GM21367 (cell line): ENCODE data around the gene KIF26B.
A peak's percentile ranks its signal among the peaks of the same experiment; 100 is the strongest.

Source experiments
- ATAC-seq: cut with Tn5 transposase; IDR thresholded peaks from one replicate; pipeline ENCODE4 v1.9.1; 2021; ENCODE audit not compliant: unreplicated experiment

The KIF26B gene

DNA sequence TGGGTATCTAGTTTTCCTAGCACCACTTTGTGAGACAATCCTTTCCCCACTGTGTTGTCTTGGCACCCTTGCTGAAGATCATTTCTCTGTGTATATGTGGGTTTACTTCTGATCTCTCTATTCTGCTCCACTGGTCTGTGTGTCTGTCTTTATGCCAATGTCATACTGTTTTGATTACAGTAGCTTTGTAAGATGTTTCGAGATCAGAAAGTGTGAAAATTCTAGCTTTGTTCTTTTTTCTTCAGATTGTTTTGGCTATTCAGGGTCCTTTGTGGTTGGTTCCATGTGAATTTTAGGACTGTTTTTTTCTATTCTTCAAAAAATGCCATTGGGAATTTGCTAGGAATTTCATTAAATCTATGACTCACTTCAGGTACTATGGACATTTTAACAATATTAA is 116.2 kb downstream of the KIF26B start:
- no peak for ATAC-seq

DNA sequence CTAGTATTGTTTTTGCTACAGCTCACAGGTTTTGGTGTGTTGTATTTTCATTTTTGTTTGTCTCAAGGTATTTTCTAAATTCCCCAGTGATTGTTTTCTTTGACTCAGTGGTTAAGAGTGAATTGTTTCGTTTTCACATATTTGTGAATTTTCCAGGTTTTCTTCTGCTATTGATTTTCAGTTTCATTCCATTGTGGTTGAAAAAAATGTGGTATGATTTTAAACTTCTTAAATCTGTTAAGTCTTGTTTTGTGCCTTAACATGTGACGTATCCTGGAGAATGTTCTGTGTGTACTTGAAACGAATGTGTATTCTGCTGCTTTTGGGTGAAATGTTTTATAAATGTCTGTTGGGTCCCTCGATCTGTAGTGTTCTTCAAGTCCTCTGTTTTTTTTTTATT is 117.9 kb downstream of the KIF26B start:
- no peak for ATAC-seq

DNA sequence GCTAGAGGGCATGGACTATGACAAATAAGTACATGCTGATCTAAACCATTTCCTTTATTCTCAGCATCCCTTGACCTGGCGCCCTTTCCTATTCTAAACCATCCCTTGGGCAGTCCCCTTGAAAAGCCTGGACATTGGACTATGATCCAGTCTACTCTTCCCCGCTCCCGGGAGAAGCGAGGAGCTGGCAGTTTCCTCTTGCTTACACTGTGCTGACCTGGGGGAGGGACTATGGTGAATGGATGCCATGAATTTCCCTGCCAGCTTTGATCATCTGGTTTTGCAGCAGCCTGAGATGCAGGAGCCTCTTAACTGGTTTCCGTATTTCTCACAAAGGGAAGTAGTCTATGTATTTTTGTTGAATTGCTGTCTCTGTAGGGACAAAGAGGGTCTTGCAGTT is 121.7 kb downstream of the KIF26B start:
- ATAC-seq, result no peak

DNA sequence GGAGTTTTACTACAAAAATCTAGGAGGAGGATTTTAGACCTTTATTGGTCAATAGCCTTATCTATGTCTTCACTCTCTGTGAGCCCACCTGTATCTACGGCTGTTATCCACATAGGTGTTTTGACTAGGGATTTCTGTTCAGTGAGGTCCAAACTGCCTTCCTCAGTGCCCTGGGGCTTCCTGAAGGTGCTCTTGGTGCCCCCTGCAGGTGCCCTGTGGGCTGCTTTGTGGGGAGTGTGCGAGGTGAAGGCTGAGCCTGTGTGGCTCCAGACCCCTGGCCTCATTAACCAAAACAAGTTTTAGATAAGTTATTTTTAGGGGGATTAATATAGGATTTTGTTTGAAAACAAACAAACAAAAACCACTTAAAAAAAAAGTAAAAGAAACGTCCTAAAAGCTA is 122.5 kb downstream of the KIF26B start:
- ATAC-seq, result no peak

DNA sequence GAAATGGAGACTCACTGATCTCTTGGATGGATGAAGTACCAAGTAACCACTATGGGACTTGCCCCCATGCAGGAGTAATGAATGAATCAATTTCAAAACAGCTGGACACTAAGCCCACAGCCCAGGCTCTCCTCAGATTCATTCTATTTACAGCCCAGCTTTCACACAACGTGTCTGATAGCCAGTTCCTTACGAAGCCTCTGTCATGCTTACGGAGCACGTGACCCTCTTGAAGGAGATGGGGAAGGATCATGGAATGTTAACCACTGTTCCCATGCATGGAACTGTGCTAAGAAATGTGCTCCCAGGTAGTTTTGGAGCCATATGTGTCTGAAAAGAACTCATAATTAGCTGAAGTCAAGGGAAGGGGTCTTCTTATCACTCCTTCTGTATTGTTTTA is 124.1 kb downstream of the KIF26B start:
- ATAC-seq, result no peak

DNA sequence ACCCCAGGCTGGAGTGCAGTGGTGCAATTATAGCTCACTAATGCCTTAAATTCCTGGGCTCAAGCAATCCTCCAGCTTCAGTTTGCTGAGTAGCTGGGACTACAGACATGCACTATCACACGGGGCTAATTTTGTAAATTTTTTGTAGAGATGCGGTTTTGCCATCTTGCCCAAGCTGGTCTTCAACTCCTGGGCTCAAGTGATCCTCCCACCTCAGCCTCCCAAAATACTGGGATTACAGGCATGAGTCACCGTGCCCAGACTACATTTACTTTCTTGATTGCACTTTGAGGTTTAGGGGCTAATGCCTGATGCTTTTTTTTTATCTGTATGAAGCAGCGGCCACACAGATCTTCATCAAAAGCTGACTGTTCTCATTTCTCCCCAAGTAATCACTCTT is 124.6 kb downstream of the KIF26B start:
- ATAC-seq, result no peak

DNA sequence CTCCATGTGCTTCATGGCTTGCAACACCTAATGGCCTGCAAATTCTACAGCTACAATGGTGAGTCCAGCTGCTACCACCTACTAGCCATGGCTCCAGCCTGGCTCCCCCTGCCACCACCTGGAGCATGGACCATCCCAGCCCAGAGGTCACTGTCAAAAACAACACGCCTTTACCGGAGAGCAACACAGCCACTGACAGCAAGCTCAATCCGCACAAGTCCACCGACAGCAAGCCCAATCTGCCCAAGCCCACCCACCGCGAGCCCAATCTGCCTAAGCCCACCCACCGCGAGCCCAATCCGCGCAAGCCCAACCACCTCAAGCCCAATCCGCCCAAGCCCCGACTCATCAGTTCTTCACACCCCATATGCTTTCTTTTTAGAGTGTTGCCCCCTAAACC is 128.2 kb downstream of the KIF26B start:
- no peak for ATAC-seq

DNA sequence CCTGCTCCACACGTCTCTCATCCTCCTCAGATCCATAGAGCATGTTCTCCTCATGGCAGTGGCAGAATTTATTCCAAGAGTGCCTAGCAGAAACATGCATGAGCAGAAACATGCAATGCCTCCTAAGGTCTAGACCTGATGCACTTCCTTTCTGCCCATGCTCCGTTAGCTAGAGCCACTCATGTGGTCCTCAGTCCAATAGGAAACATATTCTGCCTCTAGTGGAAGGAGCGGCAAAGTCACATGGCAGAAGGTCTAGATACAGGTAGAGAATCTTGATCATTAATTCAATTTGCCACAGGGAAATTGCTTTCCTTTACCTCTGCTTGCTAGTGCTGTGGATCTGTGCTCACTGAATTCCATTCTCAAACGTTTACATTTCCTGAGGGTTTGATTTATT is 130.4 kb downstream of the KIF26B start:
- ATAC-seq, result no peak

DNA sequence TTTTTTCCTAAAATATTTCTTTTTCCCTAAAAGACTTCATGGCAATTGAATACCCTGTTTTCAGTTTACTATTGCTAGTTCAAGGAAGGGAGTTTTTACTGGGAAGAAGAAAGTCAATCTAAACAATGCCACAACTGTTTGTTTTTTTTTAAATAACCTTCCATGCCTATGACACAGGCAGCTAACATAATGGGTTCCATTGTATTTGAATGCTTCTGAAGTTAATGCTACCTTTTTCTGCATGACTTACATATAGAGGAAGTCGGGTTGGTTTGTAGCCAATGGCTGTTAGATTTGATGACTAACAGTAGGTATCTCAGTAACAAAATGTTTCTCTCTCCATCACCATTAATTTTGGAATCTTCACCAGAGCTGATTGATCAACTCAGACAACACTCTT is 134.0 kb downstream of the KIF26B start:
- ATAC-seq, result no peak

DNA sequence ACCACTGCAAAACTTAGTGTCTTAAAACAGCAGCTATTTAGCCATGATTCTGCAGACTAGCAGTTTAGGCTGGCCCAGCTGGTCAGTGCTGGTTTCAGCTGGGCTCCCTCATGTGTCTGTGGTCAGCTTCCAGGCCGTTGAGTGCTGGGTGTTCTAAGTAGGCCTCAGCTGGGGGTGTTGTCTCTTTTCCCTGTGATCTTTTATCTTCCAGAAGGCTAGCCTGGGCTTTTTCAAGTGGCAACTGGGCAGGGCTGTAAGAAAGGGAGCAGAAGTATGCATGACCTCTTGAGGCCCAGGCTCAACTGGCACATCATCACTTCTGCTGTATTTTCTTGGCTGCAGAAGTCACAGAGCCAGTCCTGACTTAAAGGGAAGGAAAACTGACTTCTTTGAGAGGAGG is 136.1 kb downstream of the KIF26B start:
- no peak for ATAC-seq

DNA sequence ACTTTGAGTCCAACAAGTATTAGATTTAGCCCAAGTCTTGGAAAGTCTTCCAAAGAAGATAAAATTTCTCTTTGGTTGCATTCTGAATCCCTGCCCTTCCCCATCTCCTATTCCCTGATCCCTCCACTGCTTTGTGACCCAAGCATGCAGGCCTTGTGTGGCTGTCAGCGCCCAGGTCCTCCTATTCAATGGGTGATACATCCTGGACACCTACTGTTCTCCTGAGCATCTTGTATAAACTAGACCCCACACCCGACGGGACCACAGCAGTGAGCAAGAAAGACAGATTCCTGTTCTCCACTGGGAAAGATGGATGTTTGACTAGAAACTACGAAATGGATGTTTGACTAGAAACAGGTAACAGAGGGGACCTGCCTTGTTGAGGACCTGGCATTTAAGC is 136.6 kb downstream of the KIF26B start:
- ATAC-seq, result no peak

DNA sequence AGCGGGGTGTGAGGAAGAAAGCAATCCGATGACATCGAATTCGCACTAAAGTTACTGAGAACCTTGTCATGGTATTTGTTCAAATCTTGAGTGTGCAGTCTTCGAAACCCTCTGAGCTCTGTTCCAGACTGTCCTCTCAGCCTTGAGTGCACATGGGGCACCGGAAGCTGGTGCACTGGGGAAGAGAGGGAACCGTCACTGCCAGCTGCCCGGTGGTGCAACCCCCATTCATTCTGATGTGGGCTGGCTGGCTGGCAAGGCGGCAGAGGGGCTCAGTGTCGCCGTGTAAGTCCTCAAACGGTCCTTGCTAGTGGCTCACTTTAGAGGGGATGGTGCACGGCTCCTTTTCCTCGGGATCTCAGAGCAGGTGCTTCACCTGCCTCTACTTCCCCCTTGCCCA is 137.4 kb downstream of the KIF26B start:
- no peak for ATAC-seq

DNA sequence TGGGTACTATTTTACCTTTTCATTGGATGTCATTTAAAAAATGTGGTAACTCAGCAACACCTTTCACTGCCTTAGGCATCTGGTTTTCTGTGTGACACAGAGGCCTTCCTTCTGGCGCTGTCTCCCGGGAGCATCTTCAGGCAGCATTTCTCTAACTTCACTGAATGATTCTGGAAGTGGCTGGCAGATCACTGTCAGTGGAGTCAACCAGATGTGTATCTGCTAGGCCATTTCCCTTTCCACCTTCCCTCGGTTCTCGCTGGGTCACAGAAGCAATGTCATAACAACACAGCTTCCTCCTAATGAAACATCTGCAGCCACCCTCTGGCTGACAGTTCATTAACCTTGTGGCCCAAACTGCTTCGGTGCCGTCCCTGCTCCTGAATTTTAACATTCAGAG is 137.8 kb downstream of the KIF26B start:
- no peak for ATAC-seq

DNA sequence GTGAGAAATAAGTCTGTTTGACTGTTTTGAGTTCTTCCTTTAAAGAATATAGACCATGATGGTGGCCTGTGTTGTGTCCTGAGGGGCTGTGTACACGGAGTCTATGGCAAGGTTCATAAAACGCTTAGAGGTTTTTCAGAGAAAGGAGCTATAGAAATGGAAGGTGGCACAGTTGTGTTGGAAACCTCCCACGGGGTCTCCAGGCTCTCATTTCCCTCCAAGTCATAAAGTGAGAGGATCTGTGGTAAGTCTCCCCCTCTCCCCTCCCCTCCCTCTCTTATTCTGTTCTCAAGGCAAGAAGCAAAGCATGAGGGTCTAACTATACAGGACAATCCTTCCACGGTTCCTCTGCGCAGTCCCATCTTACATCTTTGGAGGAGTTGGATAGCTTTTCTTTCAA is 139.2 kb downstream of the KIF26B start:
- ATAC-seq, result no peak

DNA sequence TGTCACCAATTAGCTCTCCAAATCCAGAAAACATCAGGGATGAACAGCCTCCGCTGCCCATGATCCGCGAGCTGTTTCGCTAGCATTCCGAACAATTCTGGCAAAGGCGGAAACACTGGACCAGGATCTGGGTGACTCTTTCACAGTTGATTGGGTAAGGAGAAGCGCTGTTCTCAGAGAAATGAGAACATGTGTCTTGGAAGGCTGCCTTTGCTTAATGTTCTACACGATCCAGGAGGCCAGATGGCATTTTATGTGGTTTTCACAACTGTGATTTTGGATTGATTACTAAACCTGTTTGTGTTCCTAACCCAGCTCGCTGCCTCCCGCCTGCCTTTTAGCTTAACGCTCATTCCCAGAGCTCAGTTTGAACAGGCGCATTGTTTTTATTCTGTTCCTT is 144.0 kb downstream of the KIF26B start:
- no peak for ATAC-seq

DNA sequence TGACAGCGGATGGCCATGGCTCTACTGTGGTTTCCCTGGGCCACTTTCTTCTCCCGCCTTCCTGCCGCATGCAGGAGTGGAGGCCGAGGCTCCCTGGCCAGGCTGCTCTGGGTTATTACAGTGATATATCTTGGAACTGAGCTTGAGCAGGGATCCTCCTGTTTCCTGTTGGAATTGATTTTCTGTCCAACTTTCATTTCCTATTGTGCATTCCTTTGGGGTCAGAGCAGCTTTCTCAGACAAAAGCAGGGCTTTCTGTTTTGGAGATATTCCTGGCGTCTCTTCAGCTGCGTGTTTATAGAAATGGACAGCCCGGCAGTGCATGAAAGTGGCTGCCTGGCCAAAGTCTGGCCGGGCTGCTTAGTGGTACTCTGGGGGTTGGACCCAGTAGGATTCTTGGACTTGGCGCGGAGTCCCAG is 146.4 kb downstream of the KIF26B start:
- no peak for ATAC-seq

DNA sequence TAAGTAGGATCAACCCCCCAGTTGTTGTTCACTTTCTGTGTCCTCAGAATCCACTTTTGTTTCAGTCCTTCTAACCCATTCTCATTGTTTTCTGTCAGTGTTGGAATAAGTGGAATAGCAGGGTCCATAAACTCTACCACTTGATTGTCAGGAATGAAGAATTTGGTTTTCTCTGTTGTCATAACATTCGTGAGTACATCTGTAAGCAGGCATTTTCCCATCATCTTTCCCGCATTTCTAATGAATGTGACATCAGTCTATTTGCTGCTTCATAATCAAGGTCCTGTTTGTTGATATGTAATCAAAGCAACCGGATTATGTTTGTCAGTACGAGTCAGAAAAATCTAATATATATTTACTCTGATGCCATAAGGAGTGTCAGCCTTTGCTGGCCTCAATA is 147.1 kb downstream of the KIF26B start:
- no peak for ATAC-seq

DNA sequence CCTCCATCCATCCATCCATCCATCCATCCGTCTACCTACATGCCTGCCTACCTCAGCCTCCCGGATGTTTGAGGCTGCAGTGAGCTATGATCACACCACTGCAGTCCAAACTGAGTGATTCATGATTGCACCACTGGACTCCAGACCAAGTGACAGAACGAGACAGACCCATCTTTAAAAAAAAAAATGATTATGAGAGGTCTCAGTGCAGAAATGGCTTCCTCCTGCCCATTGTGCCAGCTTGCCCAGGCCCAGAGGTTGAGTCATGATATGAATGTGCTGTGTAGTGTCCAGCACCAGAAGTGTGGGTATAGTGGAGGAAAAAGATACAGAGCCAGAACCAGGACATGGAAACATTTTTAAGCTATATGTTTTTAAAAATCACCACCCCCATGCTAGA is 149.9 kb downstream of the KIF26B start:
- no peak for ATAC-seq

DNA sequence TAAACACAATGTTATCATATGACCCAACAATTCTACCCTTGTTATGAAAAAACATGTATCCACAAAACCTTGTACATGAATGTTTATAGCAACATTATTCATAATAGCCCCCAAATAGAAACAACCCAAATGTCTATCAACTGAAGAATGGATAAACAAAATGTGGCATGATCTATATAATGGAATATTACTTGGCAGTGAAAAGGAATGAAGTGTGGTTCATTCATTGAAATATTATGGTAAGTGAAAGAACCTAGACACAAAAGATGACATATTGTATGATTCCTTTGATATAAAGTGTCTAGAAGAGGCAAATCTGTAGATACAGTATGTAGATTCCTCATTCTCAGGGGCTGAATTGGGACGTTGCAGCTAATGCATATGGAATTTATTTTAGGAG is 151.2 kb downstream of the KIF26B start:
- no peak for ATAC-seq

DNA sequence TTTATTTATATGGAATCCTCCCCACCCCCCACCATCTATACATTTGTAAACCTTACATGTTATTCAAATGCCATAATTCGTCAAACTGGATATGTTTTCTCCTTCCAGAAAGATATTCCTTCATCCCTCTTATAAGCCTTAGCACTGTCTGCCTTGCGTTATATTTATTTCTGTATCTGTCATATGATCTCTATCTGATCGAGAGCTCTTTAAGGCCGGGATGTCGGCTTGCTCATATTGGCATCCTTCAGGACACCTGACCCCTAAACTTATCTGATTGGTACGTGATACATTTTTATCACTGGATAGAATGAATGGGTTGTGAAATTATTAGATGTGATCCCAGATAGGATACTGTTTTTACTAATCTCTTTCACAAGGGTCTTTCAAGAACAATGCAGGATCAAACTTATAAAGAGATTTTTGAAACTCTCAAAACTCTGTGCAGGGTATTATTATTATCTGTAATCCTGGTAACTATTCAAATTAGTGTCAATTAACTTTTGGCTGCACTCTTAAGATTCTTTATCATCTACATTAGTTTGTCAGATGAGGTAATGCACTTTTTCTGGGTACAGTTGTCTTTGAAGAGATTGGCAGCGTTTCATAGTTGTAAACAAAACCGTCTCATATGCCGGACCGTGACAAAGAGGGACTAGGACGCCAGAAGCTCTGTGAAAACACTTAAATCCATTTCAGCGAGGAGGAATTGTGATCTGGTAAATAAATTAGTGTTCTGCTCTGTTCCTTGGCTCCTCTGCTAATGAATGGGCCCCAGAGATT is 152.0 kb downstream of the KIF26B start:
- no peak for ATAC-seq

DNA sequence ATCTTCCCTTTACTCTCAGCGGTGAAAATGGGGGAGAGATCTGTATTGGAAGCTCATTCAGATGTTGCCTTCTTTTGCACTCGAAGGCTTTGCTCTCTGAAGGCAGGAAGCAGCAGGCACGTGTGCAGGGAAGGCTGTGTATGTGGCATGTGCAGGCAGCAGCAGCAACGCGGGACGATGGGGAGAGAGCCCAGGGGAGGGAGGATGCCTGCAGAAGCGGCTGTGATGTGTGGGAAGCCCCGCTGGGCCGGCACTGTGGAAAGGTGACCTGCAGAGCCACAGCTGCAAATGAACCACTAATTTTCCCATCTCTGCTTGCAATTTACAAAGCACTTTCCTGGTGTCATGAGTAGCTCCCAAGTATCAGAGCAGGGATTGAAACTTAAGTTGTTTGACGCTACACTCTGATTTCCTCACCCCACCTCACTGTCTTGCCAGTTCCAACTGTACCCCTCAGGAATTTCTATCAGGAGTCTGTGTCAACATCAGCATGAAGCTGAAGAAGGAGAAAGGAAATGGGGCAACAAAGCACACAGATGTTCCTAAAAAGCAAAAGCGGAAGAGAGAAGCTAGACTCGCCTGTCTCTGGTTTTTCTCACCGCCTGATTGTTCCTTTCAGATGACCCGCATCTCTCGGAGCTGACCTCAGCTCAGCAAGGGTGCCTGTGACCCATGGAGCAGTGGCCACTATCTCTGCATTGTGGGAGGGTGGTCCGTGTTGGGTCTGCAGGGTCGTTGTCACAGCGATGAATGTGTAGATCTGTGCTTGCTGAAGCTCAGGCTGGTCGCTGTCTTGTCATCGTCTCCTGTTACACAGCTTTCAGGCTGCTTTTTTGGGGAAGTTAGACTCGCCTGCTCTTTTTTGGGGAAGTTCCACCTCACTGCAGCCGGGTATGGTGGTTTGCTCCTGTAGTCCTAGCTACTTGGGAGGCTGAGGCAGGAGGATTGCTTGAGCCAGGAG is 156.1 kb downstream of the KIF26B start:
- ATAC-seq, result peak; percentile 62

DNA sequence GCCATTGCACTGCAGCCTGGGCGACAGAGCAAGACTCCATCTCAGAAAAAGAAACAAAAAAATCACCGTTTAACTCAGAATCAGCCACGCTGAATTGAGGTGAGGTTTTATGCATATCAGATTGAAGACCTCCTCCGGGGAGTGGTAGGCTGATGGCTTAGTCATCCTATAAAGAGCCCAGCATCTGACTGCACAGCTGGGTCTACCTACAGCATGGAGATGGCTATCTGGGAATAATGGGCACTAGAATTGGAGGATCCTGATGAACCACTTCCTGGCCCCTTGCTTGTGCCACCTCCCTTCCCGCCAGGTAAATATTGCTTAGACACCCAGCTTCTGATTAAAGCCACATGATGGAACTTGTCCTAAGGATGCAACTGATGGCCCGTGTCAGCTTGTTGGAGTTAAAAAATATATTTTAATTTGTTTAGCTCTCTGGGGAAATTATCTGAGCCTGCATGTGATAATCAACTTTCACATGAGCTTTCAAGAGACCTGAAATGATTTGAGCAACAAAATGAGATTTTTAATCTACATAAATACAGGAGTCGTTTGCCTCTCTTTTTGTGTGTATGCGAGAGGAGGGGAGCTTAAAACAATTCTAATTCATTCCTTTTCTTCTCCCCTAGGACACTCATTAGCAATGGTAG is 157.2 kb downstream of the KIF26B start:
- ATAC-seq, result no peak
